ENCODE data around the gene RAP1GAP2. TPM values are rescaled to one million over a fixed set of nuclear protein-coding genes. Genes with fewer than 3 reads are reported as not detected.

RAP1GAP2 gene
- total RNA-seq, 4 donors from 2014 or later = 7.4 to 13.1 (median 10.7) TPM

DNA sequence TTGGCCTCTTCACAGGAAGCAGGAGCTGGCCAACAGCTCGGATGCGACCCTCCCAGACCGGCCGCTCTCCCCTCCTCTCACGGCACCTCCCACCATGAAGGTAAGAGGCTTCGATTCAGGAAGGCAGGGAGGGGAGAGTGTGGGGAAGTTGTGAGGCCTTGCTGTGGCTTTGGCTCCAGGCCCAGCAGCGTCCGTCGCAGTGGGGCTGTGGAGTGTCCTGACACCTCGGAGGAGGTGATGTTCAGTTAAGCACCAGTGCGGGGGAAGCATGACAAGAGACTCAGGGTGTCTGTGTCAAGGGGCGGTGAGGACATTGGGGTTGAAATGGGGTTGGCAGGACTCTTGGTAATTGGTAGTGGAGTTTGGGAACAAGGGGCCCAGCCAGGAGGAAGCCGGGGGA lies 109.0 kb downstream of the RAP1GAP2 start:
- Histone ChIP-seq H3K4me3 (no peak overlapping the region), H3K4me1 (peaks cover 0 to 16% (median 6%) of the 10 kb centered on the region in 4 donors), H3K36me3 (no peaks in the 10 kb centered on the region), H3K9me3 (peaks cover 0 to 4% (median 0%) of the 10 kb centered on the region in 4 donors), H3K27me3 (no peaks in the 10 kb centered on the region), H3K27ac (replicated peaks in 1 of 4) (no peak overlapping the region)
- DNase-seq (ENCODE audit: extremely low spot score) = no peak
- intact Hi-C loops (cut with DNase I) = no loop called here
- 62% methylated on average over 12 of the region's 13 CpGs for WGBS
- TF ChIP-seq EP300 (IDR thresholded peaks at IDR 0.05) (no peak), POLR2A (IDR thresholded peaks at IDR 0.05; ENCODE audit: low read depth) (no peak), POLR2AphosphoS5 (IDR thresholded peaks at IDR 0.05) (no peak)
- TF ChIP-seq, protein P1, sequence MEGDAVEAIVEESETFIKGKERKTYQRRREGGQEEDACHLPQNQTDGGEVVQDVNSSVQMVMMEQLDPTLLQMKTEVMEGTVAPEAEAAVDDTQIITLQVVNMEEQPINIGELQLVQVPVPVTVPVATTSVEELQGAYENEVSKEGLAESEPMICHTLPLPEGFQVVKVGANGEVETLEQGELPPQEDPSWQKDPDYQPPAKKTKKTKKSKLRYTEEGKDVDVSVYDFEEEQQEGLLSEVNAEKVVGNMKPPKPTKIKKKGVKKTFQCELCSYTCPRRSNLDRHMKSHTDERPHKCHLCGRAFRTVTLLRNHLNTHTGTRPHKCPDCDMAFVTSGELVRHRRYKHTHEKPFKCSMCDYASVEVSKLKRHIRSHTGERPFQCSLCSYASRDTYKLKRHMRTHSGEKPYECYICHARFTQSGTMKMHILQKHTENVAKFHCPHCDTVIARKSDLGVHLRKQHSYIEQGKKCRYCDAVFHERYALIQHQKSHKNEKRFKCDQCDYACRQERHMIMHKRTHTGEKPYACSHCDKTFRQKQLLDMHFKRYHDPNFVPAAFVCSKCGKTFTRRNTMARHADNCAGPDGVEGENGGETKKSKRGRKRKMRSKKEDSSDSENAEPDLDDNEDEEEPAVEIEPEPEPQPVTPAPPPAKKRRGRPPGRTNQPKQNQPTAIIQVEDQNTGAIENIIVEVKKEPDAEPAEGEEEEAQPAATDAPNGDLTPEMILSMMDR (IDR thresholded peaks at IDR 0.05) = no peak

- WGBS = 76% methylated on average over 15 of the region's 15 CpGs
- DNase-seq (ENCODE audit: extremely low spot score) = no peak
- Histone ChIP-seq H3K27ac (replicated peaks in 1 of 4) (no peak overlapping the region), H3K4me1 (peaks cover 0 to 16% (median 6%) of the 10 kb centered on the region in 4 donors), H3K27me3 (no peaks in the 10 kb centered on the region), H3K4me3 (no peak overlapping the region), H3K36me3 (no peaks in the 10 kb centered on the region), H3K9me3 (peaks cover 0 to 4% (median 0%) of the 10 kb centered on the region in 4 donors)
- TF ChIP-seq, protein P1 (IDR thresholded peaks at IDR 0.05) = no peak
- no peak for TF ChIP-seq POLR2AphosphoS5 (IDR thresholded peaks at IDR 0.05)
- TF ChIP-seq POLR2A (IDR thresholded peaks at IDR 0.05; ENCODE audit: low read depth) = no peak
- TF ChIP-seq EP300 (IDR thresholded peaks at IDR 0.05) = no peak
- intact Hi-C loops (cut with DNase I) = no loop called here
Measured at GRCh38 chr17:2905696-2906501, 109.7 kb downstream of the RAP1GAP2 start.

- 98% methylated on average over 6 of the region's 6 CpGs for WGBS
- no peaks in the 10 kb centered on the region for H3K27me3 ChIP-seq
- H3K36me3 ChIP-seq = no peaks in the 10 kb centered on the region
- peaks cover 0 to 2% (median 0%) of the 10 kb centered on the region in 4 donors for H3K9me3 ChIP-seq
- peaks cover 0 to 14% (median 6%) of the 10 kb centered on the region in 4 donors for H3K4me1 ChIP-seq
- TF ChIP-seq EP300 (IDR thresholded peaks at IDR 0.05) (no peak), POLR2A (IDR thresholded peaks at IDR 0.05; ENCODE audit: low read depth) (no peak), POLR2AphosphoS5 (IDR thresholded peaks at IDR 0.05) (no peak)
- TF ChIP-seq, protein P1 (IDR thresholded peaks at IDR 0.05) = no peak
- intact Hi-C loops (cut with DNase I) = no loop called here
- no peak for DNase-seq (ENCODE audit: extremely low spot score)
- no peak overlapping the region for H3K27ac ChIP-seq (replicated peaks in 1 of 4)
- H3K4me3 ChIP-seq = no peak overlapping the region
Measured at GRCh38 chr17:2906901-2907300, 110.7 kb downstream of the RAP1GAP2 start.

GRCh38 chr17:2909175-2909845 lies 113.1 kb downstream of the RAP1GAP2 start:
- no peaks in the 10 kb centered on the region for H3K9me3 ChIP-seq
- intact Hi-C loops (cut with DNase I) = no loop called here
- TF ChIP-seq POLR2A (IDR thresholded peaks at IDR 0.05; ENCODE audit: low read depth) = no peak
- TF ChIP-seq, protein P1 (IDR thresholded peaks at IDR 0.05) = no peak
- TF ChIP-seq POLR2AphosphoS5 (IDR thresholded peaks at IDR 0.05) = no peak
- TF ChIP-seq EP300 (IDR thresholded peaks at IDR 0.05) = no peak
- no peak for DNase-seq (ENCODE audit: extremely low spot score)
- no peak overlapping the region for H3K4me3 ChIP-seq
- H3K4me1 ChIP-seq = peaks cover 0 to 3% (median 1%) of the 10 kb centered on the region in 4 donors
- 72% methylated on average over 13 of the region's 13 CpGs for WGBS
- no peaks in the 10 kb centered on the region for H3K36me3 ChIP-seq
- H3K27ac ChIP-seq (replicated peaks in 1 of 4) = no peak overlapping the region
- no peaks in the 10 kb centered on the region for H3K27me3 ChIP-seq

Measured in esophagus muscularis mucosa (tissue), 4 donors.